GM23338 (cell line): ENCODE data around the gene MOCS3.

Source experiments
- CREB1 ChIP-seq: fragments of 250-450 bp; sonication (Bioruptor Pico); IDR thresholded peaks from 2 replicates; pipeline ENCODE4 v1.5.0; 2020; ENCODE audit warnings: low read depth, mild to moderate bottlenecking, moderate library complexity
- CTCF ChIP-seq, 2 experiments: fragments of 200-600 bp in 1 of 2; sonication (generic) in 1 of 2; conservative IDR thresholded peaks; 2 replicates each; pipeline versions ENCODE4 v1.5.1 to v1.6.1; 2016 to 2017; ENCODE audit warnings: antibody characterized with exemption in 2 of 2, low read depth in 2 of 2, mild to moderate bottlenecking in 2 of 2, moderate library complexity in 1 of 2
- ETS1 ChIP-seq: IDR thresholded peaks from 2 replicates; pipeline ENCODE4 v1.6.1; 2016; ENCODE audit warnings: antibody characterized with exemption
- EZH2 ChIP-seq: fragments of 200-600 bp; sonication (generic); IDR thresholded peaks from one replicate; pipeline ENCODE4 v1.8.0; 2017; ENCODE audit warnings: antibody characterized with exemption, mild to moderate bottlenecking, low read depth; ENCODE audit not compliant: unreplicated experiment
- EZH2phosphoT487 ChIP-seq: fragments of 200-600 bp; sonication (generic); IDR thresholded peaks from one replicate; pipeline ENCODE4 v1.8.1; 2018; ENCODE audit warnings: antibody characterized with exemption; ENCODE audit not compliant: unreplicated experiment
- JUNB ChIP-seq: IDR thresholded peaks from one replicate; pipeline ENCODE4 v1.6.1; 2016; ENCODE audit warnings: antibody characterized with exemption; ENCODE audit not compliant: unreplicated experiment
- NANOG ChIP-seq: IDR thresholded peaks from 2 replicates; pipeline ENCODE4 v1.6.1; 2016; ENCODE audit warnings: antibody characterized with exemption, borderline replicate concordance
- POLR2AphosphoS5 ChIP-seq: IDR thresholded peaks from 2 replicates; pipeline ENCODE4 v1.6.1; 2016; ENCODE audit warnings: antibody characterized with exemption, low read depth
- REST ChIP-seq: IDR thresholded peaks from one replicate; pipeline ENCODE4 v1.6.1; 2018; ENCODE audit warnings: antibody characterized with exemption; ENCODE audit not compliant: unreplicated experiment
- ZNF114 ChIP-seq: fragments of 250-450 bp; sonication (Bioruptor Pico); IDR thresholded peaks from 2 replicates; pipeline ENCODE4 v1.5.0; 2020; ENCODE audit warnings: mild to moderate bottlenecking, moderate library complexity
- ZNF331 ChIP-seq: fragments of 250-450 bp; sonication (Bioruptor Pico); IDR thresholded peaks from 2 replicates; pipeline ENCODE4 v1.5.0; 2020; ENCODE audit warnings: low read depth, mild to moderate bottlenecking, moderate library complexity

GRCh38 chr20:50992733-50993457, 34.3 kb downstream of the MOCS3 start:
- TF ChIP-seq CTCF (conservative IDR thresholded peaks at IDR 0.05; ENCODE audit: low read depth in 2 of 2) = peak; percentile 87 to 93
- no peak for TF ChIP-seq REST
- TF ChIP-seq POLR2AphosphoS5 = no peak
- TF ChIP-seq EZH2phosphoT487 = no peak
- TF ChIP-seq JUNB = no peak
- no peak for TF ChIP-seq EZH2
- TF ChIP-seq NANOG = no peak
- no peak for TF ChIP-seq ZNF114 (CRISPR knock-in tag)
- TF ChIP-seq CREB1 (CRISPR knock-in tag) = peak; percentile 81
- TF ChIP-seq ZNF331 (CRISPR knock-in tag) = no peak
- no peak for TF ChIP-seq ETS1
